Stimulated activated naive CD8-positive, alpha-beta T cell treated with anti-CD3 and anti-CD28 coated beads, Interleukin-15, Interleukin-2, amounts not matched to agents 100 ng/mL and 50 ng/mL, for 24 hours (primary cell): ENCODE measurements around the gene ROM1.
A peak's percentile ranks its signal among the peaks of the same experiment; 100 is the strongest.
"Not testable (repeated sequence)": the region's sequence is repeated elsewhere in the genome, so short reads cannot be mapped to it uniquely, and the experiment has no call there.

Experiments
- H3K27ac Mint-ChIP-seq: one replicate; pipeline ENCODE4 v1.8.0; 2021; ENCODE audit warnings: mild to moderate bottlenecking, mixed read lengths
- H3K27me3 Mint-ChIP-seq: one replicate; pipeline ENCODE4 v1.8.0; 2021; ENCODE audit warnings: mixed read lengths
- H3K36me3 Mint-ChIP-seq: one replicate; pipeline ENCODE4 v1.8.0; 2021; ENCODE audit warnings: low read depth, mixed read lengths
- H3K4me1 Mint-ChIP-seq: one replicate; pipeline ENCODE4 v1.8.0; 2021; ENCODE audit warnings: low read depth, mixed read lengths
- H3K4me3 Mint-ChIP-seq: one replicate; pipeline ENCODE4 v1.8.0; 2021; ENCODE audit warnings: mild to moderate bottlenecking, mixed read lengths
- H3K9me3 Mint-ChIP-seq: one replicate; pipeline ENCODE4 v1.8.0; 2021; ENCODE audit warnings: mixed read lengths

Gene ROM1, protein sequence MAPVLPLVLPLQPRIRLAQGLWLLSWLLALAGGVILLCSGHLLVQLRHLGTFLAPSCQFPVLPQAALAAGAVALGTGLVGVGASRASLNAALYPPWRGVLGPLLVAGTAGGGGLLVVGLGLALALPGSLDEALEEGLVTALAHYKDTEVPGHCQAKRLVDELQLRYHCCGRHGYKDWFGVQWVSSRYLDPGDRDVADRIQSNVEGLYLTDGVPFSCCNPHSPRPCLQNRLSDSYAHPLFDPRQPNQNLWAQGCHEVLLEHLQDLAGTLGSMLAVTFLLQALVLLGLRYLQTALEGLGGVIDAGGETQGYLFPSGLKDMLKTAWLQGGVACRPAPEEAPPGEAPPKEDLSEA

GRCh38 chr11:62612366-62613290, at the start of gene ROM1, which contains the start of gene EML3:
Gene ROM1 (plus strand): TSS chr11:62613257. CDS start chr11:62613282, 25 bp downstream.
Gene EML3 (minus strand): TSS chr11:62612775. CDS start chr11:62612457, 318 bp downstream.
- H3K27me3 Mint-ChIP-seq = no peaks in the 10 kb centered on the region
- H3K36me3 Mint-ChIP-seq = peaks cover 35% of the 10 kb centered on the region
- peak within 1 kb of the TSS; percentile 100 for H3K27ac Mint-ChIP-seq
- H3K4me3 Mint-ChIP-seq = peak within 1 kb of the TSS; percentile 95
- peaks cover 52% of the 10 kb centered on the region for H3K4me1 Mint-ChIP-seq
- no peaks in the 10 kb centered on the region for H3K9me3 Mint-ChIP-seq

DNA sequence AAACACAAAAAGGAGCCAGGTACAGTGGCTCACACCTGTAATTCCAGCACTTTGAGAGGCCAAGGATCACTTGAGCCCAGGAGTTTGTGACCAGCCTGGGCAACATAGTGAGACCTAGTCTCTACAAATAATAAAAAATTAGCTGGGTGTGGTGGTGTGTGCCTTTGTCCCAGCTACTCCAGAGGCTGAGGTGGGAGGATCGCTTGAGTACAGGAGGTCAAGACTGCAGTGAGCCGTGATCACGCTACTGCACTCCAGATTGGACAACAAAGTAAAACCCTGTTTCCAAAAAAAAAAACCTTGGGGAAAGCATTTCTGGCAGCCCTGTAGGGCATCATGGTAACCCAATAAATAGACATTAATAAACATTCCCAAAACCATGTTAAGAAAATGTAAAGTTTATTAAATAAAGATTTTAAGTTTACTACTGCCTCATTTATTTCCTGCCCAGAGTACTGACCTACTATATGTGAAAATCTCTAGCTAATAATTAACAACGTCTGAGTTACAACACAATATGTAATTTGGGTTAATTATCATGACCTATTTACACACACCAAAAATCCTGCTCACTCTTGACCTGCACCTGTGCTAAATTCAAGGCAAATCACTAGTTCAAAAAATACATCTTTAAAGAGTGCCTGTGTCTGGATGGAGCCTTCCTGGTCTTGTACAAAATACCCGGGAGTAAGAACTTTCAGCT, 47.8 kb upstream of the ROM1 start:
- peaks cover 79% of the 10 kb centered on the region for H3K36me3 Mint-ChIP-seq
- no peak overlapping the region for H3K4me3 Mint-ChIP-seq
- H3K4me1 Mint-ChIP-seq = peaks cover 72% of the 10 kb centered on the region
- no peak overlapping the region for H3K27ac Mint-ChIP-seq
- H3K27me3 Mint-ChIP-seq = no peaks in the 10 kb centered on the region
- no peaks in the 10 kb centered on the region for H3K9me3 Mint-ChIP-seq

DNA sequence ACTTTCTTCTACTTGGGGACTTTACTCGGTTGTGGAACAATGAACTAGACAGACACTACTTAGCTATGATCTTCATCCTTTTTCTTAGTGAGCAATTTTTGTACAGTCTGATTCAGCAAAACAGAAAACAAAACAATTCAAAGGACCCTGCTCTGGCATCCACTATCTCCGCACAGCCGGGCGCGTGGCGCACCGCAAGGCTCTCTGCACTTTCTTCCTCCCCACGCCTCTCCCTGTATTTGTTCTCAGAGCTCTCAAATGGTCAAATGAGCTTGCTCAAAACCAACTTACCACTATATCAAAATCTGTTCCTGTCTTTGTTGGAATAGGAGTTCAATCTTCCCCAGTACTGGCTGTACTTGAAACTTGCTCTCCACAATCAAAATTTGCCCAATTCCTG, 46.8 kb upstream of the ROM1 start:
- Mint-ChIP-seq H3K4me3 (peak overlapping the region; percentile 40), H3K4me1 (peaks cover 73% of the 10 kb centered on the region)

GRCh38 chr11:62567018-62567633, 45.9 kb upstream of the ROM1 start:
- Mint-ChIP-seq H3K36me3 (peaks cover 81% of the 10 kb centered on the region), H3K4me3 (peak overlapping the region; percentile 60), H3K27ac (peak overlapping the region; percentile 79), H3K4me1 (peaks cover 74% of the 10 kb centered on the region), H3K9me3 (no peaks in the 10 kb centered on the region), H3K27me3 (no peaks in the 10 kb centered on the region)

More for the DNA sequence above, 46.8 kb upstream of the ROM1 start:
- H3K36me3 Mint-ChIP-seq = peaks cover 79% of the 10 kb centered on the region
- no peaks in the 10 kb centered on the region for H3K9me3 Mint-ChIP-seq
- no peaks in the 10 kb centered on the region for H3K27me3 Mint-ChIP-seq
- H3K27ac Mint-ChIP-seq = peak overlapping the region; percentile 42

GRCh38 chr11:62569611-62570010, 43.4 kb upstream of the ROM1 start:
- Mint-ChIP-seq H3K36me3 (peaks cover 87% of the 10 kb centered on the region), H3K4me1 (peaks cover 75% of the 10 kb centered on the region), H3K27me3 (no peaks in the 10 kb centered on the region), H3K27ac (peak overlapping the region; percentile 81), H3K4me3 (peak overlapping the region; percentile 68), H3K9me3 (no peaks in the 10 kb centered on the region)

- H3K4me1 Mint-ChIP-seq = peaks cover 75% of the 10 kb centered on the region
- H3K27ac Mint-ChIP-seq = peak overlapping the region; percentile 98
- H3K4me3 Mint-ChIP-seq = peak overlapping the region; percentile 100
- H3K36me3 Mint-ChIP-seq = peaks cover 85% of the 10 kb centered on the region
- not testable (repeated sequence) for H3K9me3 Mint-ChIP-seq, H3K27me3 Mint-ChIP-seq
Observed at GRCh38 chr11:62570903-62571302, 42.2 kb upstream of the ROM1 start.

- Mint-ChIP-seq H3K4me1 (peaks cover 69% of the 10 kb centered on the region), H3K36me3 (peaks cover 83% of the 10 kb centered on the region), H3K4me3 (peak overlapping the region; percentile 100), H3K27ac (peak overlapping the region; percentile 98)
- not testable (repeated sequence) for H3K27me3 Mint-ChIP-seq, H3K9me3 Mint-ChIP-seq
Observed at GRCh38 chr11:62571493-62571892, 41.6 kb upstream of the ROM1 start.

- peak overlapping the region; percentile 98 for H3K27ac Mint-ChIP-seq
- peaks cover 82% of the 10 kb centered on the region for H3K36me3 Mint-ChIP-seq
- no peaks in the 10 kb centered on the region for H3K27me3 Mint-ChIP-seq
Observed at GRCh38 chr11:62572431-62572830, 40.6 kb upstream of the ROM1 start.

GRCh38 chr11:62573006-62573591, 40.0 kb upstream of the ROM1 start:
- Mint-ChIP-seq H3K9me3 (no peaks in the 10 kb centered on the region), H3K36me3 (peaks cover 85% of the 10 kb centered on the region), H3K27me3 (no peaks in the 10 kb centered on the region), H3K4me3 (peak overlapping the region; percentile 100), H3K4me1 (peaks cover 58% of the 10 kb centered on the region), H3K27ac (peak overlapping the region; percentile 98)

More at GRCh38 chr11:62572431-62572830, 40.6 kb upstream of the ROM1 start:
- Mint-ChIP-seq H3K4me3 (peak overlapping the region; percentile 100), H3K4me1 (peaks cover 61% of the 10 kb centered on the region), H3K9me3 (no peaks in the 10 kb centered on the region)

DNA sequence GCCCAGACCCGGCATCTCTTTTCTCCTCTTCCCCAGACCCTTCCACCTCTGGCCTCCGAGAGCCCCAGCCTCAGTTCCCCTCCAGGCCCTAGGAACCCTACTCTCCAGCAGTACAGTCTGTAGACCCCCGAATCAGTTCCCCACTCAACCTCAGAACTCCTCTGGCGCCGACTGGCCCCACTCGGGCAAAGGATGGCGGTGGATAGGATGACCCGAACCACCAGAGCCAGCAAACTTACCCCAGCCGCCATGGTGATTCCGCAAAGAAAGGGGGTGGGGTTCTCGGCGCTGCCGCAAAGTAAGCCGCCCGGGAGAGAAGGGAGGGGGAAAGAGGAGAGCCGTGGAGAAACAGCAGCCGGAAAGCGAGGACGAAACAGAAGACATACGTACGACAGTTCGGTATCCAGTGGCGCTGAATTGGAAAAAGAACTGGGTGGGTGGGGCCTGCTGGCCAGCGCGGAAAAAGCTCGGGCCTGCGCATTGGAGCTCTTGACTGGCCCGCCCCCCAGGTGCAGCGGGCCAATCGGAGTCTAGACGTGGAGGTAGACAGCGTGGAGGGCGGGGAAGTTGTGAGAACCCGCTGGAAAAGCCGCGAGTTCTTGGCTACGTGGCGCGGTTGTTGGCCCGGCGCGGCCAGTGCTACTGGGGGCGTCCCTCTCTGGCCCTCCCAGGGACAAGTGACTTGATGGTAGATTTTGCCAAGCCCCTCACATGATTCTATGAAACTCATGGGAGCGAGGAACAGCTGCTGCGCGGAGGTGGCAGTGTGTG, 39.3 kb upstream of the ROM1 start, which contains the start of gene EEF1G:
Gene EEF1G (minus strand): TSS at position 300 of the 771 bp plus-strand sequence. CDS start 49 bp downstream, at position 251.
- H3K27ac Mint-ChIP-seq = peak within 1 kb of the TSS; percentile 98
- peak within 1 kb of the TSS; percentile 100 for H3K4me3 Mint-ChIP-seq
- H3K36me3 Mint-ChIP-seq = peaks cover 82% of the 10 kb centered on the region
- no peaks in the 10 kb centered on the region for H3K27me3 Mint-ChIP-seq
- H3K4me1 Mint-ChIP-seq = peaks cover 55% of the 10 kb centered on the region
- H3K9me3 Mint-ChIP-seq = no peaks in the 10 kb centered on the region

DNA sequence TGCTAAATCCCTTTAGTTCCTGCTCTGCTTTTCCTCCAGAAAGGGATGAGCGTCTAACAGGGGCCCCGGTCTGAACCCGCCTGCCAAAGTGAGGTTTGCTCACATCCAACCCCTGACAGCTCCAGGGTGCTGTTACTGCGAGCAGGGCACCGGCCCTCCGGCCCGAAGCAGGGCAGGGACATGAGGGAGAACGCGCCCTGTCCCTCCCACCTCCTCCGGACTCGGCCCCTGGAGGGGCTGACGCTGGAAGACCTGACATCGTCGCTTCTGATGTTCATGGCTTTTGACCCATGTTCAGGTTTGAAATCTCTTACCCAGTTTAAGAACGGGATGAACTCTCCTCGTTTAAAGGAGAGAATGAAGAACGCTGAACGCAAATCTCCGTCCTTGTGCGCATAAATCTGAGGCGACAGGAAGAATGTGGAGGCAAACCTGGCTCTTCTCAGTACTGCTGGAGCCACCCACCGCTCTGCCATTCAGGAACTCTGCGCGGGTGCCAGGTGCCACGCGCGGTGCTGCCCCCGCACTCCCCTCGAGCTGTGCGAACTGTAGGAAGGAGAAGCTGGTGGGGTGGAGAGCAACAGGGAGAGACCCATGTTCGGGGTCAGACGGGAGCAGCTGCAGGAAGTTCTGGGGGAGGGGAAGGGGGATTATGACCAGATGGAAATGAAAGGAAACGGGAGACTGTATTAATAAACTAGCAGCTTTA, 38.5 kb upstream of the ROM1 start:
- H3K4me3 Mint-ChIP-seq = peak overlapping the region; percentile 100
- no peaks in the 10 kb centered on the region for H3K27me3 Mint-ChIP-seq
- peaks cover 47% of the 10 kb centered on the region for H3K4me1 Mint-ChIP-seq
- no peaks in the 10 kb centered on the region for H3K9me3 Mint-ChIP-seq
- H3K27ac Mint-ChIP-seq = peak overlapping the region; percentile 98
- H3K36me3 Mint-ChIP-seq = peaks cover 78% of the 10 kb centered on the region

DNA sequence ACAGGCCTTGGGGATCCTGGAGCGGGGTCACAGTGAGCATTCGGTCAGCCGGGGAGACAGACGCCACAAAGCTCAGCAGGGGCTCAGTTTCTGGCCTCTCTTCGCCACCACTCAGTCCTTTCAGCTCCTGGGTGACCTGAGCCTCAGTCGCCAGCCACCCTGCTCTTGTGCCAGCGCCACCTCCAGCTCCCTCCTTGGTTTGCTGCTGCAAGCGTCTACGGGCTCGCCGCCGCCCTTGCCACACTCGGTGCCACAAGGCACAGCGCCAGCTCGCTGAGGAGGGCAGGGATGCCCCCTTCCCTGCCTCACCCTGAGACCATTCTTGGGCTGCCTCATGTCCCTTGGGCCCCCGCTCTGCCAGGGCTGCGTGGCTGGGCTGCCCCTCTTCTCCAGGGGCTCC, 37.9 kb upstream of the ROM1 start:
- Mint-ChIP-seq H3K9me3 (no peaks in the 10 kb centered on the region), H3K36me3 (peaks cover 72% of the 10 kb centered on the region), H3K4me1 (peaks cover 41% of the 10 kb centered on the region), H3K4me3 (peak overlapping the region; percentile 100), H3K27ac (peak overlapping the region; percentile 98), H3K27me3 (no peaks in the 10 kb centered on the region)

DNA sequence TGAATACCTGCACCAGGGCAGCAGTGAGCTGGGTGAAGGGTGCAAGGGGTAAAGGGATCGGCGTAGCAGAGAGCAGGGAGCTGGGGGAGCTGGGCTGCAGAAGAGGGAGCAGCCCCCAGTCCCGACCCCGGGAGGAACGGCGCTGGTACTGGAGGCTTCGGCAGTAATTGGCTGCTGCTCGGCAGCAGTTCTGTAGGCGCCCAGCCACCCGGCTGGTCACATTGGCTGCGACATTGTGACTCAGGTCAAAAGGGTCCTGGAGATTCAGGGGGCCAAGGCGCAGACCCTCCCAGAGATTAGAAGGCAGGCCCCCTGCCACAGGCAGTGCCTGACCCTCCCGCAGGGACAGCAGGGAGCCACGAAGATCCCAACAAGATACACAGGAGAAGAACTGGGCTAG, 37.2 kb upstream of the ROM1 start:
- Mint-ChIP-seq H3K4me1 (peaks cover 34% of the 10 kb centered on the region), H3K36me3 (peaks cover 67% of the 10 kb centered on the region), H3K4me3 (peak overlapping the region; percentile 100), H3K27ac (peak overlapping the region; percentile 72), H3K27me3 (no peaks in the 10 kb centered on the region), H3K9me3 (no peaks in the 10 kb centered on the region)
